Dermis microvascular lymphatic vessel endothelial cell (primary cell): ENCODE data around the gene UBQLN2. TPM values are rescaled to one million over a fixed set of nuclear protein-coding genes. Genes with fewer than 3 reads are reported as not detected.
"Not testable (repeated sequence)": the region's sequence is repeated elsewhere in the genome, so short reads cannot be mapped to it uniquely, and the experiment has no call there.

Source experiments
- DNase-seq, 2 donors: peaks; one replicate each; pipeline versions ENCODE4 v3.0.0 to v3.0.0-alpha.2; 2010; ENCODE audit warnings: low read depth in 2 of 2
- total RNA-seq: library from RNA; depleted of rRNA; stranded (reverse); fragments of >200 nt; gene quantifications from 2 replicates; pipeline ENCODE4 v1.2.1, GENCODE V29; 2014

Gene UBQLN2
- total RNA-seq: 3.2 and 7.2 TPM in 2 replicates

DNA sequence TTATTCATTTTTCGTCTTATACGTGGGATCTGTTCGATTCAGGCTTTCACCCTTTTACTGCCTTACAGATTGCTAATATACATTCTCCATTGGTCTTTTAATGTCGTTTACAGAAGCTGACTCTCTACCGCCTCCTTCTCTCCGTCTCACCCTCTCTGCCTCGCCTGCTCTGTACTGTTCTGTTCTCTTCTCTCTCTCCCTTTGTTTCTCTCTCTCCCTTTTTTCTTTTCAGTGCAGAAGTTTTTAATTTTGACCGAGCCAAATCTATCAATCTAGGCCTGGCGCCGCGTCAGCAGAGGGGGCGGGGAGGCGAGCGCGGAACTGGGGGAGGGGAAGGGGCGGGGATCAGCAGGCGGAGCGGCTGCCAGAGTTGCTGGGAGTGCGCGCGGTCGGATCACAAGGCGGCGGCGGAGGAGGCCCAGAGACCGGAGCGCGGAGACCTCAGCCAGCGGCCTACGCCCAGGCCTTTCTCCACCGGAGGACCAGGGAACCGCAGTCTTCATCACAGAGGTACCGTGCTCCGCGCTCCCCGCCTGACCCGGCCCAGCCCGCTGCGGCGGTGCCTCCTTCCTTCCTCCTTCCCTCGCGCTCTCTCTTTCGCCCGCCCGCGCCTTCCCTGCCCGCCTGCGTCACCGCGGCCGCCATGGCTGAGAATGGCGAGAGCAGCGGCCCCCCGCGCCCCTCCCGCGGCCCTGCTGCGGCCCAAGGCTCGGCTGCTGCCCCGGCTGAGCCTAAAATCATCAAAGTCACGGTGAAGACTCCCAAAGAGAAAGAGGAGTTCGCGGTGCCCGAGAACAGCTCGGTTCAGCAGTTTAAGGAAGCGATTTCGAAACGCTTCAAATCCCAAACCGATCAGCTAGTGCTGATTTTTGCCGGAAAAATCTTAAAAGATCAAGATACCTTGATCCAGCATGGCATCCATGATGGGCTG, at the start of gene UBQLN2:
Gene UBQLN2, plus strand, starts transcription at position 397 of the 931 bp plus-strand sequence. Its CDS starts 247 bp downstream, at position 644.
- peak; percentile 43 to 83 for DNase-seq

DNA sequence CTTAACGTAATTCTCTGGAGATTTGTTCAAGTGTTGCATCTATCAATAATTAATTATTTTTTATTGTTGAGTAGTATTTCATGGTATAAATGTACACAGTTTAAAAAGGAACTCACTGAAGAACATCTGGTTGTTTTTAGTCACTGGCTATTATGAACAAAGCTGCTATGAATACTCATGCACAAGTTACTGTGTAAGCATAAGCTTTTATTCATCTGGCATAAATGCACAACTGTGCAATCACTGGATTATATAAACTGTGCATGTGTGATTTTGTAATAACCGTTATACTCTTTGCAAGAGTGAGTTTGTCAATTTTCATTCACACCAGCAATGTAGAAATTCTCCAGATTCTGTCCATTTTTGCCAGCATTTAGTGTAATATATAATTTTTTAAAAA, 43.8 kb upstream of the UBQLN2 start:
- DNase-seq: no peak

DNA sequence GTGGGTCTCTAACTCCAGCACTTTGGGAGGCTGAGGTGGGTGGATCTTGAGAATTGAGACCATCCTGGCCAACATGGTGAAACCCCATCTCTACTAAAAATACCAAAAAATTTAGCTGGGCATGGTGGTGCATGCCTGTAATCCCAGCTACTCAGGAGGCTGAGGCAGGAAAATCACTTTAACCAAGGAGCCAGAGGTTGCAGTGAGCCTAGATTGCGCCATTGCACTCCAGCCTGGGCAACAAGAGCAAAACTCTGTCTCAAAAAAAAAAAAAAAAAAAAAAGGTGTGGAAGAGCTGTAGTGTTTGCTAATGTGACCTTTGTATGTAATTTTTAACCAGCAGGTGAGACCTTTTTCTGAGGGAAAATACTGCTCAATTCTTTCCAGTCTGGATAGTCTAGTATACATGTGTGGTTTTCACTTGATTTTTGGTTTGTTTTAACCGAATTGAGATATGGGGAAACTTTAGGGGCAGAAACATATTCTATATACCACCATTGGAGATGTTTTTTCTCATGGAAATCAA, 33.9 kb upstream of the UBQLN2 start:
- DNase-seq: not testable (repeated sequence)

DNA sequence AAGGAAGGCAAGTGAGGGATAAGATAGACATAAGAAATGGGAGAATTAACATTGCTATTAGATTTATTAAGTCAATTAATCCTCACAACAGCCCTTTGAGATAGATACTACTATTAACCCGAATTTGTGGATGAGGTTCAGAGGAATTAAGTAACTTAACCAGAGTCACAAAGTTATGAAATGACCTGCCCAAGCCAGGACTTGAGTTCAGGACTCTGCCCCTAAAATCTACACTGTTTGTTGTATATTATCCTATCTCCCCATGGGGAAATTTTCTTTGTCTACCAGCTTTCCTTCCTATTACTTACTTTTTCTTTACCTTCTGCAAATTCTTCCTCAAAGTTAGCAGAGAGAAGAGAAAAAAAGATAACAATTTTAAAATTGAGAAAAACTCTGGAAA, 33.4 kb upstream of the UBQLN2 start:
- DNase-seq: no peak

- DNase-seq: no peak
Observed at GRCh38 chrX:56550667-56551066, 12.8 kb upstream of the UBQLN2 start.

GRCh38 chrX:56554870-56555269, 8.6 kb upstream of the UBQLN2 start:
- DNase-seq: no peak

- DNase-seq: no peak
Observed at GRCh38 chrX:56557376-56557929, 6.0 kb upstream of the UBQLN2 start.

DNA sequence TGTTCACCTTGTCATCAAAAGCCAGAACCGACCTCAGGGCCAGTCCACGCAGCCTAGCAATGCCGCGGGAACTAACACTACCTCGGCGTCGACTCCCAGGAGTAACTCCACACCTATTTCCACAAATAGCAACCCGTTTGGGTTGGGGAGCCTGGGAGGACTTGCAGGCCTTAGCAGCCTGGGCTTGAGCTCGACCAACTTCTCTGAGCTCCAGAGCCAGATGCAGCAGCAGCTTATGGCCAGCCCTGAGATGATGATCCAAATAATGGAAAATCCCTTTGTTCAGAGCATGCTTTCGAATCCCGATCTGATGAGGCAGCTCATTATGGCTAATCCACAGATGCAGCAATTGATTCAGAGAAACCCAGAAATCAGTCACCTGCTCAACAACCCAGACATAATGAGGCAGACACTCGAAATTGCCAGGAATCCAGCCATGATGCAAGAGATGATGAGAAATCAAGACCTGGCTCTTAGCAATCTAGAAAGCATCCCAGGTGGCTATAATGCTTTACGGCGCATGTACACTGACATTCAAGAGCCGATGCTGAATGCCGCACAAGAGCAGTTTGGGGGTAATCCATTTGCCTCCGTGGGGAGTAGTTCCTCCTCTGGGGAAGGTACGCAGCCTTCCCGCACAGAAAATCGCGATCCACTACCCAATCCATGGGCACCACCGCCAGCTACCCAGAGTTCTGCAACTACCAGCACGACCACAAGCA, 898 bp downstream of the UBQLN2 start:
- DNase-seq: peak; percentile 12 to 35

GRCh38 chrX:56564921-56565840, 1.8 kb downstream of the UBQLN2 start:
- DNase-seq: no peak

DNA sequence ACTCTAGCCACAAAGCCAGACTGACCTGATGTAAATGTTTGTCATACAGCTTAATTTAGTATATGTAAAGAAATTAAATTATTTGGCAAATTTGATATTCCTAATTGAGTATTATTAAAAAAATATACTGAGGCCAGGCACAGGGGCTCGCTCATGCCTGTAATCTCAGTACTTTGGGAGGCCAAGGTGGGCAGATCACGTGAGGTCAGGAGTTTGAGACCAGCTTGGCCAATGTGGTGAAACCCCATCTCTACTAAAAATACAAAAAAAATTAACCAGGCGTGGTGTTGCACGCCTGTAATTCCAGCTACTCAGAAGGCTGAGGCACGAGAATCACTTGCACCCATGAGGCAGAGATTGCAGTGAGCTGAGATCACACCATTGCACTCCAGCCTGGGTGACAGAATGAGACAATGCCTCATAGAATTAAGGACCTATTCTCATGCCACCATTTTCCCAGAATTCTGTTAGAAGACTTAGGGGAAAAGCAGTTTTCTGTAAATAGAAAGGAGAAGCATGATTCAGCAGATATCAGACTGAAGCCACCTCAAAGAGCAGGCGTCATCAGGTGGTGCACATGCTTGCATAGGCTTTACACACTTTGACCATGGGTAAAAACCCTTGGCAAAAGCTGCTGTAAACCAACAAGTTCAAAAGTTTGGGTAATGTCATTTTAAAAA, 6.1 kb downstream of the UBQLN2 start:
- DNase-seq: no peak

GRCh38 chrX:56572975-56573374, 9.5 kb downstream of the UBQLN2 start:
- no peak for DNase-seq

DNA sequence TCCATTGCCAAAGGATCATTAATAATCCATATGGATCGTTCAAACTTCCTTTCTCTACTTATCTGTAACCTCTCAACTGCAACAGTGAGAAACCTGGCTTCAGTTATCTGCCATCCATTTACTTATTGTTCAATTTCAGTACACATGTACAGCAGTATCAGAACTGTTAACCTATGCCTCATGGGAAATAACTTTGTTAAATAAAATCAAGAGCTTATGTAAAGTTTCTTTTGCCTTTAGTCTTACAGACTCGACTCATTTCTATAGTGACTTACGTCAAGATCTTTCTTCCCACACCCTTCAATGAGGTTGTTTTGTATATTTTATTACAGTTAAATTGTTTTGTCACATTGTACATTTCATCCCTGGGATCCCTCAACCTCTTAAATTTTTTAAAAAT, 11.4 kb downstream of the UBQLN2 start:
- DNase-seq: no peak

DNA sequence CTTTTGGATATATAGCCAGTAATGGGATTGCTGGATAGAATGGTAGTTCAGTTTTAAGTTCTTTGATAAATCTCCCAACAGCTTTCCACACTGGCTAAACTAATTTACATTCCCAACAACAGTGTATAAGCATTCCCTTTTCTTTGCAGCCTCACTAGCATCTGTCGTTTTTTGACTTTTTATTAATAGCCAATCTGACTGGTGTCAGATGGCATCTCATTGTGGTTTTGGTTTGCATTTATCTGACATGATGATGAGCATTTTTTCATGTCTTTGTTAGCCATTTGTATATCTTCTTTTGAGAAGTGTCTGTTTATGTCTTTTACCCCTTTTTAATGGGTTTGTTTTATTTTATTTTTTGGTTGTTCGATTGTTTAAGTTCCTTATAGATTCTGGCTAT, 13.3 kb downstream of the UBQLN2 start:
- DNase-seq: no peak

GRCh38 chrX:56588397-56589188, 25.2 kb downstream of the UBQLN2 start:
- DNase-seq: no peak

DNA sequence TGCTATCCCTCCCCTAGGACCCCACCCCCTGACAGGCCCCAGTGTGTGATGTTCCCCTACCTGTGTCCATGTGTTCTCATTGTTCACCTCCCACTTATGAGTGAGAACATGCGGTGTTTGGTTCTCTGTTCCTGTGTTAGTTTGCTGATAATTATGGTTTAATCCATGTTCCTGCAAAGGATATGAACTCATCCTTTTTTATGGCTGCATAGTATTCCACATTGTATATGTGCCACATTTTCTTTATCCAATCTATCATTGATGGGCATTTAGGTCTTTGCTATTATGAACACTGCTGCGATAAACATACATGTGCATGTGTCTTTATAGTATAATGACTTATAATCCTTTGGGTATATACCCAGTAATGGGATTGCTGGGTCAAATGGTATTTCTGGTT, 28.4 kb downstream of the UBQLN2 start:
- not testable (repeated sequence) for DNase-seq

DNA sequence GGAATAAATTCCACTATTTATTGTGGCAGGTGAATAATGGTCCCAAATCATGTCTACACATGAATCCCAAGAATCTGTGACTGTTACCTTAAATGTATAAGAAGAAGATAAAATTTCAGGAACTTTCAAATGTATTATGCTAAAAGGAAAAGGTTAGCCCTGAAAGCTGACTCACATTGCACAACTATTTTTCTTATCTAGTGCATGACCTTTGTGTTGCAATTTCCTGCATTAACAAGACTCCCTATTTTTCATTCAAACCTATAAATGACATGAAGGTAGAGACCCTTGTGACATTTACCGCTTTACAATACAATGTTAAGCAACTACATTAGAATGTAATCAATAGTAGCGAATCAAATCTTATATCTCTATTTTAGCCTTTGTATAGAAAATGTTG, 36.7 kb downstream of the UBQLN2 start:
- DNase-seq: peak in 1 of 2 donors; percentile 12

GRCh38 chrX:56600987-56601386, 37.6 kb downstream of the UBQLN2 start:
- DNase-seq: no peak

- DNase-seq: no peak
Observed at GRCh38 chrX:56615282-56615681, 51.9 kb downstream of the UBQLN2 start.
